K562 (cell line): ENCODE measurements around the gene ZSWIM1. TPM values are rescaled to one million over a fixed set of nuclear protein-coding genes. Genes with fewer than 3 reads are reported as not detected.
A peak's percentile ranks its signal among the peaks of the same experiment; 100 is the strongest.

Experiments used
- ATF3 ChIP-seq, 2 experiments: fragments of 450-650 bp in 1 of 2; sonication (generic) in 1 of 2; formaldehyde crosslinking in 1 of 2; IDR thresholded peaks in 1 of 2; conservative IDR thresholded peaks in 1 of 2; 2 replicates each; pipeline versions ENCODE4 v1.6.1 to v1.8.1; 2016 to 2023; ENCODE audit warnings: mild to moderate bottlenecking in 2 of 2, moderate library complexity in 2 of 2, inconsistent platforms in 1 of 2, missing genetic modification reagents in 1 of 2
- BRD4 ChIP-seq: fragments of 200-600 bp; sonication (generic); IDR thresholded peaks from 2 replicates; pipeline ENCODE4 v1.6.1; 2017; ENCODE audit warnings: inconsistent platforms
- CBFB ChIP-seq: sonication (generic); formaldehyde crosslinking; IDR thresholded peaks from 2 replicates; pipeline ENCODE4 v1.4.0; 2020; ENCODE audit warnings: mild to moderate bottlenecking, missing genetic modification reagents
- CREB1 ChIP-seq, 2 experiments: sonication (generic) in 1 of 2; formaldehyde crosslinking in 1 of 2; IDR thresholded peaks; 2 replicates each; pipeline versions ENCODE4 v1.6.1 to v1.8.0; 2012 to 2022; ENCODE audit warnings: inconsistent platforms in 1 of 2, mild to moderate bottlenecking in 1 of 2, missing genetic modification reagents in 1 of 2, moderate library complexity in 1 of 2
- CREM ChIP-seq: IDR thresholded peaks from 2 replicates; pipeline ENCODE4 v1.6.1; 2014; ENCODE audit warnings: antibody characterized with exemption, low read depth
- DDX20 ChIP-seq: fragments of 450-650 bp; IDR thresholded peaks from 2 replicates; pipeline ENCODE4 v1.6.1; 2016; ENCODE audit warnings: missing genetic modification characterization, low read depth, mild to moderate bottlenecking, missing compliant biosample characterization, moderate library complexity
- EHMT2 ChIP-seq: fragments of 450-650 bp; IDR thresholded peaks from 2 replicates; pipeline ENCODE4 v1.6.1; 2018; ENCODE audit warnings: antibody characterized with exemption
- FOXA3 ChIP-seq, 2 experiments: fragments of 450-650 bp in 1 of 2; sonication (generic) in 1 of 2; formaldehyde crosslinking; IDR thresholded peaks in 1 of 2; conservative IDR thresholded peaks in 1 of 2; 2 replicates each; pipeline versions ENCODE4 v1.4.0 to v1.8.0; 2020 to 2022; ENCODE audit warnings: mild to moderate bottlenecking in 2 of 2, missing genetic modification reagents in 1 of 2
- HEY1 ChIP-seq: fragments of 250-450 bp; sonication (Bioruptor Pico); IDR thresholded peaks from 2 replicates; pipeline ENCODE4 v1.5.0; 2020; ENCODE audit warnings: mild to moderate bottlenecking, moderate library complexity, borderline replicate concordance
- HSF4 ChIP-seq: fragments of 250-450 bp; sonication (Bioruptor Pico); IDR thresholded peaks from 2 replicates; pipeline ENCODE4 v2.1.2; 2022; ENCODE audit warnings: mild to moderate bottlenecking, moderate library complexity, borderline replicate concordance
- IFI16 ChIP-seq: fragments of 250-450 bp; sonication (Bioruptor Pico); IDR thresholded peaks from 2 replicates; pipeline ENCODE4 v2.1.2; 2022; ENCODE audit warnings: mild to moderate bottlenecking, inconsistent platforms
- JUN ChIP-seq, 2 experiments: sonication (generic) in 1 of 2; formaldehyde crosslinking in 1 of 2; IDR thresholded peaks; 2 replicates each; pipeline versions ENCODE4 v1.6.1 to v1.8.0; 2012 to 2022; ENCODE audit warnings: borderline replicate concordance in 2 of 2, mild to moderate bottlenecking in 2 of 2, improper control_type of control experiment in 1 of 2, low read depth in 1 of 2, low read length in 1 of 2, missing genetic modification reagents in 1 of 2
- JUND ChIP-seq, 2 experiments: IDR thresholded peaks; 2 replicates in 1 of 2; 3 replicates in 1 of 2; pipeline ENCODE4 v1.6.1; 2011; ENCODE audit warnings: borderline replicate concordance in 2 of 2, low read depth in 2 of 2, low read length in 2 of 2, improper control_type of control experiment in 1 of 2, missing biosample characterization in 1 of 2, missing genetic modification characterization in 1 of 2, missing genetic modification reagents in 1 of 2
- LCOR ChIP-seq: sonication (generic); formaldehyde crosslinking; IDR thresholded peaks from 2 replicates; pipeline ENCODE4 v1.8.0; 2022; ENCODE audit warnings: mild to moderate bottlenecking, missing genetic modification reagents
- RHOXF2B ChIP-seq: fragments of 250-450 bp; sonication (Bioruptor Pico); conservative IDR thresholded peaks from 2 replicates; pipeline ENCODE4 v1.5.1; 2021
- ZKSCAN8 ChIP-seq: fragments of 200-800 bp; sonication (Bioruptor generic); IDR thresholded peaks from 2 replicates; pipeline ENCODE4 v1.6.1; 2016; ENCODE audit warnings: missing genetic modification characterization, missing compliant biosample characterization
- ZNF316 ChIP-seq: fragments of 450-650 bp; IDR thresholded peaks from 2 replicates; pipeline ENCODE4 v1.6.1; 2016
- polyA plus RNA-seq, 8 experiments: library from polyadenylated mRNA; depleted of rRNA in 4 of 8; stranded (reverse) in 5 of 8; unstranded in 3 of 8; fragments of >200 nt; fragmentation: Nextera tagmentation in 2 of 8; fragmentation: Illumina TruSeq in 1 of 8; extraction: Ambion mirVana in 2 of 8; extraction: Trizol in 1 of 8; gene quantifications; 2 replicates each; pipeline versions ENCODE4 v1.2.1 to v1.2.3, GENCODE V29; 2011 to 2014; ENCODE audit warnings: inconsistent platforms in 1 of 8, missing spikeins in 1 of 8
- total RNA-seq, 7 experiments: library from RNA; depleted of rRNA in 6 of 7; stranded (reverse); fragments of >200 nt in 6 of 7; fragmentation: Illumina TruSeq in 2 of 7; extraction: Trizol in 2 of 7; gene quantifications; 2 replicates each; pipeline versions ENCODE4 v1.2.1 to v1.2.3, GENCODE V29; 2011 to 2021; ENCODE audit warnings: low replicate concordance in 1 of 7
- TF ChIP-seq, protein P1 (sequence below), 2 experiments: fragments of 450-650 bp; conservative IDR thresholded peaks; 2 replicates each; pipeline ENCODE4 v1.6.1; 2017; ENCODE audit warnings: mild to moderate bottlenecking in 2 of 2, moderate library complexity in 2 of 2
- TF ChIP-seq, protein P2 (sequence below), 2 experiments: fragments of 450-650 bp; IDR thresholded peaks; 2 replicates each; pipeline ENCODE4 v1.6.1; 2016
- TF ChIP-seq, protein P3 (sequence below): IDR thresholded peaks from 2 replicates; pipeline ENCODE4 v1.6.1; 2011; ENCODE audit not compliant: insufficient read length; ENCODE audit errors: extremely low read depth
- TF ChIP-seq, protein P4 (sequence below): fragments of 250-450 bp; sonication (Bioruptor Pico); IDR thresholded peaks from 2 replicates; pipeline ENCODE4 v1.6.1; 2021; ENCODE audit warnings: mild to moderate bottlenecking

ZSWIM1 gene
- total and polyA plus RNA-seq, 9 of the 15 experiments (the other 6 are each of a cell fraction or from before 2014, with no cell fraction given): 2.5 to 15.6 (median 9.5) TPM

GRCh38 chr20:45934046-45934585 is 53.1 kb downstream of the ZSWIM1 start (continued):
- TF ChIP-seq JUN (IDR thresholded peaks at IDR 0.05; ENCODE audit: borderline replicate concordance, low read depth, low read length): no peak
- TF ChIP-seq JUN (CRISPR knock-in tag; IDR thresholded peaks at IDR 0.05; ENCODE audit: borderline replicate concordance): no peak
- no peak for TF ChIP-seq ZNF316
- TF ChIP-seq BRD4: peak; percentile 36; the same call in 1 of the 2 replicates
- TF ChIP-seq HEY1: no peak
- TF ChIP-seq, protein P1, sequence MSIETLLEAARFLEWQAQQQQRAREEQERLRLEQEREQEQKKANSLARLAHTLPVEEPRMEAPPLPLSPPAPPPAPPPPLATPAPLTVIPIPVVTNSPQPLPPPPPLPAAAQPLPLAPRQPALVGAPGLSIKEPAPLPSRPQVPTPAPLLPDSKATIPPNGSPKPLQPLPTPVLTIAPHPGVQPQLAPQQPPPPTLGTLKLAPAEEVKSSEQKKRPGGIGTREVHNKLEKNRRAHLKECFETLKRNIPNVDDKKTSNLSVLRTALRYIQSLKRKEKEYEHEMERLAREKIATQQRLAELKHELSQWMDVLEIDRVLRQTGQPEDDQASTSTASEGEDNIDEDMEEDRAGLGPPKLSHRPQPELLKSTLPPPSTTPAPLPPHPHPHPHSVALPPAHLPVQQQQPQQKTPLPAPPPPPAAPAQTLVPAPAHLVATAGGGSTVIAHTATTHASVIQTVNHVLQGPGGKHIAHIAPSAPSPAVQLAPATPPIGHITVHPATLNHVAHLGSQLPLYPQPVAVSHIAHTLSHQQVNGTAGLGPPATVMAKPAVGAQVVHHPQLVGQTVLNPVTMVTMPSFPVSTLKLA (conservative IDR thresholded peaks at IDR 0.05): peak in 1 of 2 experiments; percentile 13; a peak in 1 of 4 replicates
- TF ChIP-seq RHOXF2B (CRISPR knock-in tag): no peak
- no peak for TF ChIP-seq IFI16 (CRISPR knock-in tag)
- TF ChIP-seq ZKSCAN8 (CRISPR knock-in tag): no peak
- peak; percentile 31 for TF ChIP-seq CREM
- TF ChIP-seq JUND (IDR thresholded peaks at IDR 0.05; ENCODE audit: borderline replicate concordance, low read depth, low read length): no peak
- TF ChIP-seq JUND (tag; IDR thresholded peaks at IDR 0.05; ENCODE audit: borderline replicate concordance, low read depth, low read length): peak; percentile 19; the same call in 1 of the 3 replicates
- TF ChIP-seq LCOR (CRISPR knock-in tag): peak; percentile 86; the same call in 1 of the 2 replicates
- TF ChIP-seq, protein P2, sequence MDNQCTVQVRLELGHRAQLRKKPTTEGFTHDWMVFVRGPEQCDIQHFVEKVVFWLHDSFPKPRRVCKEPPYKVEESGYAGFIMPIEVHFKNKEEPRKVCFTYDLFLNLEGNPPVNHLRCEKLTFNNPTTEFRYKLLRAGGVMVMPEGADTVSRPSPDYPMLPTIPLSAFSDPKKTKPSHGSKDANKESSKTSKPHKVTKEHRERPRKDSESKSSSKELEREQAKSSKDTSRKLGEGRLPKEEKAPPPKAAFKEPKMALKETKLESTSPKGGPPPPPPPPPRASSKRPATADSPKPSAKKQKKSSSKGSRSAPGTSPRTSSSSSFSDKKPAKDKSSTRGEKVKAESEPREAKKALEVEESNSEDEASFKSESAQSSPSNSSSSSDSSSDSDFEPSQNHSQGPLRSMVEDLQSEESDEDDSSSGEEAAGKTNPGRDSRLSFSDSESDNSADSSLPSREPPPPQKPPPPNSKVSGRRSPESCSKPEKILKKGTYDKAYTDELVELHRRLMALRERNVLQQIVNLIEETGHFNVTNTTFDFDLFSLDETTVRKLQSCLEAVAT (IDR thresholded peaks at IDR 0.05): no peak
- TF ChIP-seq DDX20 (tag): no peak
- TF ChIP-seq HSF4 (CRISPR knock-in tag): no peak
- no peak for TF ChIP-seq ATF3 (IDR thresholded peaks at IDR 0.05)
- TF ChIP-seq ATF3 (CRISPR knock-in tag; conservative IDR thresholded peaks at IDR 0.05): peak; percentile 25; the same call in 1 of the 2 replicates
- TF ChIP-seq, protein P3, sequence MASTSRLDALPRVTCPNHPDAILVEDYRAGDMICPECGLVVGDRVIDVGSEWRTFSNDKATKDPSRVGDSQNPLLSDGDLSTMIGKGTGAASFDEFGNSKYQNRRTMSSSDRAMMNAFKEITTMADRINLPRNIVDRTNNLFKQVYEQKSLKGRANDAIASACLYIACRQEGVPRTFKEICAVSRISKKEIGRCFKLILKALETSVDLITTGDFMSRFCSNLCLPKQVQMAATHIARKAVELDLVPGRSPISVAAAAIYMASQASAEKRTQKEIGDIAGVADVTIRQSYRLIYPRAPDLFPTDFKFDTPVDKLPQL: no peak
- TF ChIP-seq, protein P4, sequence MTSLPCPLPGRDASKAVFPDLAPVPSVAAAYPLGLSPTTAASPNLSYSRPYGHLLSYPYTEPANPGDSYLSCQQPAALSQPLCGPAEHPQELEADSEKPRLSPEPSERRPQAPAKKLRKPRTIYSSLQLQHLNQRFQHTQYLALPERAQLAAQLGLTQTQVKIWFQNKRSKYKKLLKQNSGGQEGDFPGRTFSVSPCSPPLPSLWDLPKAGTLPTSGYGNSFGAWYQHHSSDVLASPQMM (CRISPR knock-in tag): no peak
- TF ChIP-seq CREB1 (IDR thresholded peaks at IDR 0.05): no peak
- 0 out of 2 replicates have a peak, but pooled peaks have one; percentile 68 for TF ChIP-seq CREB1 (CRISPR knock-in tag; IDR thresholded peaks at IDR 0.05)
- no peak for TF ChIP-seq CBFB (CRISPR knock-in tag)
- 0 out of 4 replicates have a peak, but pooled peaks of 1 of the 2 experiments have one; percentile 36 for TF ChIP-seq FOXA3 (CRISPR knock-in tag; conservative IDR thresholded peaks at IDR 0.05 in 1 of 2, IDR thresholded peaks at IDR 0.05 in 1 of 2)
- TF ChIP-seq EHMT2: no peak
